Aorta (tissue), 5 donors: ENCODE measurements around the gene PRRX2. TPM values are rescaled to one million over a fixed set of nuclear protein-coding genes. Genes with fewer than 3 reads are reported as not detected.
"Not testable (repeated sequence)": the region's sequence is repeated elsewhere in the genome, so short reads cannot be mapped to it uniquely, and the experiment has no call there.

Experiments used
- ATAC-seq: fragments of 200-7000 bp; cut with Tn5 transposase; one replicate; pipeline ENCODE4 v1.9.1; 2022; ENCODE audit warnings: moderate library complexity; ENCODE audit not compliant: low FRiP score
- DNase-seq, 2 donors: peaks; one replicate each; pipeline ENCODE4 v3.0.0-alpha.2; 2020
- H3K27ac ChIP-seq, 2 donors: one replicate each; pipeline ENCODE4 v1.5.1; 2013; ENCODE audit warnings: low read length in 2 of 2, mild to moderate bottlenecking in 2 of 2, moderate library complexity in 2 of 2, control low read depth in 1 of 2, inconsistent platforms in 1 of 2, low read depth in 1 of 2
- H3K27me3 ChIP-seq, 2 donors: one replicate each; pipeline ENCODE4 v1.6.1; 2013; ENCODE audit warnings: control low read depth in 1 of 2, low read length in 1 of 2, mild to moderate bottlenecking in 1 of 2, moderate library complexity in 1 of 2; ENCODE audit not compliant: insufficient read depth in 2 of 2, control insufficient read depth in 1 of 2
- H3K36me3 ChIP-seq, 2 donors: one replicate each; pipeline ENCODE4 v1.6.1; 2013; ENCODE audit warnings: control low read depth in 1 of 2, low read length in 1 of 2, mild to moderate bottlenecking in 1 of 2; ENCODE audit not compliant: insufficient read depth in 2 of 2, control insufficient read depth in 1 of 2
- H3K4me1 ChIP-seq, 2 donors: one replicate each; pipeline ENCODE4 v1.6.1; 2013; ENCODE audit warnings: low read length in 2 of 2, control low read depth in 1 of 2, mild to moderate bottlenecking in 1 of 2, moderate library complexity in 1 of 2; ENCODE audit not compliant: insufficient read depth in 2 of 2, control insufficient read depth in 1 of 2
- H3K4me3 ChIP-seq, 2 donors: one replicate each; pipeline ENCODE4 v1.5.1; 2013; ENCODE audit warnings: low read length in 2 of 2, control low read depth in 1 of 2, mild to moderate bottlenecking in 1 of 2
- H3K9me3 ChIP-seq: one replicate; pipeline ENCODE4 v1.6.1; 2013; ENCODE audit warnings: mild to moderate bottlenecking, low read length; ENCODE audit not compliant: control insufficient read depth
- WGBS, 2 donors: extraction: QIAGEN DNeasy Blood & Tissue Kit; methylation state at CpG; one replicate each; pipeline ENCODE4 v1.1.7; 2013; 5-methylcytosine and 5-hydroxymethylcytosine counted together
- intact Hi-C, 2 donors: fragments of 100-400 bp; cut with DNase I; formaldehyde crosslinking; loops; one replicate each; pipeline versions ENCODE4 v1.14.2 to v1.15.0; 2022
- polyA plus RNA-seq, 2 donors: library from polyadenylated mRNA; stranded (reverse); fragments of 200-250 nt; gene quantifications; one replicate each; pipeline ENCODE4 v1.2.3, GENCODE V29; 2013
- total RNA-seq, 2 donors: library from RNA; stranded (reverse); fragmentation: NEBNext Ultra II Directional; extraction: Animal tissue kit (Norgen Biotek cat#: 25700); gene quantifications; one replicate each; pipeline ENCODE4 v1.2.1, GENCODE V29; 2021
- donor health status: healthy with polysubstance abuse.
- donor health status: Bipolar disorder and iron deficiency.
- donor health status: DM: no; HTN: no; CAD: no.
- donor health status: DM: no; HTN: no; CAD: no.
- donor health status: DM: yes; HTN: yes; CAD: no.

PRRX2 gene
- total and polyA plus RNA-seq, 4 donors, result 27.7 to 68.8 (median 52.2) TPM

DNA sequence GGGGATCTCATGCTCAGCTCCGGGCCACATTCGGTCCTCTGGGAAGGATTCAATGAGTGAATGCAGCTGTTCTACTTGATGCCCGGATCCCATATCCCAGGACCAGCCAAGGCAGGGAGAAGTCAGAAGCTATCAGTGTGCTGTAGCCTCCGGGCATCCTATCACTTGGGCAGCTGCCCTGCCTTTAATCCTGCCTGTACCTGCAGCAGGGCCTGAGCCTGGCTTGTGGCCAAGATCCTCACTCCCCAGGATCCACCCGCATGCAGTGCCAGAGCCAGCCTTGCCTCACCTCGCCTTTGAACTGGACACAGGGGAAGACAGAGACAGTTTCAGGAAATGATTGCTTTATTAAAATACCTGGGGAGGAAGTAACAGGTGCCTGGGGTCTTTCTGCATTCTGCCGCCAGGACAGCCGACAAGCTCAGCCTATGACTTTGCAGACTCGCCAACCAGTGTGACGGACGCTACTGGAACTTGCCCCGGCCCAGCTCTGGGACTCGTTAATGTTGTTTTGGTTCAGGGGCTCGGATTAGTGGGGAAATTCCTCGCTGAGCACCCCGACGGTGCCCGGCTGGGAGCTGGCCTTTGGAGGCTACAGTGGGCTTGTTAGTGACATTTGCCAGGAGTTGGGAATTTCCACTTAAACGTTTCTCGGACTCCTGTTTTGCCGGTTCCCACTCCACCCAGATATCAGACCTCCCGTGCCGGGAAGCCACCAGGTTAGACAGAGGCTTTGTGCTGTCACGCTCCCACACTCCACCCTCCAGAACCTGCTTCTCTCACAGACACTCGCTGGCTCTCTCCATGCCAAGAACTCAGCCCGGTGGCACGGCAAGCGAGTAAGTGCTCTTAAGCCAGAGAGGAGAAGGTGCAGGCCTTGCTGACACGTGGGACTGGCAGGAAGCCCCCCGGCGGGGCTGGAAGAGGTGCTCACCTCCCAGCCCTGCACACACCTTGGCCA lies 86.7 kb downstream of the PRRX2 start:
- Histone ChIP-seq H3K27me3 (no peaks in the 10 kb centered on the region), H3K36me3 (no peaks in the 10 kb centered on the region), H3K4me1 (no peaks in the 10 kb centered on the region), H3K27ac (no peak overlapping the region), H3K9me3 (no peaks in the 10 kb centered on the region), H3K4me3 (no peak overlapping the region)
- ATAC-seq (peak; percentile 48), DNase-seq (no peak)
- 45 to 48% methylated on average over 31 of the region's 31 CpGs for WGBS, 2 donors
- intact Hi-C loops, result no loop called here

- 15 to 17% methylated on average over 23 of the region's 23 CpGs for WGBS, 2 donors
- DNase-seq, result peak; percentile 83 to 91
- H3K4me3 ChIP-seq, result no peak within 1 kb of the TSS
- intact Hi-C loops, result no loop called here
- no peak within 1 kb of the TSS for H3K27ac ChIP-seq
- no peaks in the 10 kb centered on the region for H3K4me1 ChIP-seq
- ATAC-seq, result peak; percentile 86
- no peaks in the 10 kb centered on the region for H3K36me3 ChIP-seq
- no peaks in the 10 kb centered on the region for H3K27me3 ChIP-seq
- H3K9me3 ChIP-seq, result no peaks in the 10 kb centered on the region
Observed at GRCh38 chr9:129752900-129753729, 87.7 kb downstream of the PRRX2 start, which contains the start of gene PTGES. PTGES (minus strand) TSS chr9:129753042; CDS start chr9:129753012, 30 bp downstream.

- 86 to 90% methylated on average over 5 of the region's 5 CpGs for WGBS, 2 donors
- Histone ChIP-seq H3K9me3 (no peaks in the 10 kb centered on the region), H3K27ac (no peak overlapping the region), H3K4me1 (no peaks in the 10 kb centered on the region), H3K36me3 (no peaks in the 10 kb centered on the region), H3K4me3 (no peak overlapping the region), H3K27me3 (no peaks in the 10 kb centered on the region)
- intact Hi-C loops, result no loop called here
- ATAC-seq (no peak), DNase-seq (no peak)
Observed at GRCh38 chr9:129755151-129755550, 89.7 kb downstream of the PRRX2 start.

GRCh38 chr9:129756191-129756590 lies 90.7 kb downstream of the PRRX2 start:
- Histone ChIP-seq H3K4me1 (no peaks in the 10 kb centered on the region), H3K4me3 (no peak overlapping the region), H3K9me3 (no peaks in the 10 kb centered on the region), H3K36me3 (no peaks in the 10 kb centered on the region), H3K27me3 (no peaks in the 10 kb centered on the region), H3K27ac (no peak overlapping the region)
- 94 to 96% methylated on average over 6 of the region's 6 CpGs for WGBS, 2 donors
- DNase-seq (no peak), ATAC-seq (no peak)
- intact Hi-C loops, result no loop called here

DNA sequence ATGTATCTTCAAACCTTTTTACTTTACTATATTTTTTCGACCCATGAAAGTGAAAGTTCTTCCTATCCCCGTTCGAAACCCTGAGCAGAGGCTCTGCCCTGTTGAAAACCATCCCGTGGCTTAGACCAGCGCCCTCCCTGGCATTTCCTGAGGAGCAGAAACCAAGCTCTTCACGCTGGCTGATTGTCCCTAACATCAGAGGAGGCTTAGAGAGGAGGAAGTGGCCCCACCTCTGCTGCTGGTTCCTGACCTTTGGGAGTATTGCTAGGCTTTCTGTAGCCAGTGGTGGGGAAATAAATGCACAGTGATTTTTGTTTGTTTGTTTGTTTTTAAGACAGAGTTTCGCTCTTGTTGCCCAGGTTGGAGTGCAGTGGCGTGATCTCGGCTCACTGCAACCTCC lies 91.6 kb downstream of the PRRX2 start:
- no peaks in the 10 kb centered on the region for H3K4me1 ChIP-seq
- H3K27me3 ChIP-seq, result no peaks in the 10 kb centered on the region
- 87% methylated on average over 9 of the region's 9 CpGs for WGBS, 2 donors
- intact Hi-C loops, result no loop called here
- no peaks in the 10 kb centered on the region for H3K9me3 ChIP-seq
- DNase-seq, result no peak
- H3K27ac ChIP-seq, result no peak overlapping the region
- ATAC-seq, result no peak
- H3K36me3 ChIP-seq, result no peaks in the 10 kb centered on the region
- no peak overlapping the region for H3K4me3 ChIP-seq

DNA sequence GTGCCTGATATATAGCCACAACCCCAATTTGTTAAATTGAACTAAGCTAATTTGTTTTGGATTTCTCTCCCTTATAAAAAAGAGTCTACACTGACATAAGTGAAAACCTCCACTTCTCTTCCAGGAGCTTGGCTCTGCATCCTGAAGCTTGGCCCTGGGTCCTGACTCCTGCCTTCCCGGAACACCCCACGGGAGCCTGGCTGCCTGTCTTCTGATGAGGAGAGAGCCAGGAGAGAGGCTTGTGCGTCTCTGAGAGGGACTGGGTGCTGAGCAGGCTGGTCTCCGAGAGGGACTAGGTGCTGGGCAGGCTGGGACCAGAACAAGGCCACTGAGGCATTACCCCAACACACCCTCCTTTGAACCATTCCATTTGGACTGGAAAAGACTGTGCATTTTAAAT lies 93.9 kb downstream of the PRRX2 start:
- H3K36me3 ChIP-seq, result no peaks in the 10 kb centered on the region
- DNase-seq, result no peak
- H3K27ac ChIP-seq, result no peak overlapping the region
- no peak overlapping the region for H3K4me3 ChIP-seq
- ATAC-seq, result no peak
- WGBS, 2 donors, result 67 to 77% methylated on average over 4 of the region's 4 CpGs
- no peaks in the 10 kb centered on the region for H3K9me3 ChIP-seq
- no peaks in the 10 kb centered on the region for H3K27me3 ChIP-seq
- intact Hi-C loops, result no loop called here
- no peaks in the 10 kb centered on the region for H3K4me1 ChIP-seq

DNA sequence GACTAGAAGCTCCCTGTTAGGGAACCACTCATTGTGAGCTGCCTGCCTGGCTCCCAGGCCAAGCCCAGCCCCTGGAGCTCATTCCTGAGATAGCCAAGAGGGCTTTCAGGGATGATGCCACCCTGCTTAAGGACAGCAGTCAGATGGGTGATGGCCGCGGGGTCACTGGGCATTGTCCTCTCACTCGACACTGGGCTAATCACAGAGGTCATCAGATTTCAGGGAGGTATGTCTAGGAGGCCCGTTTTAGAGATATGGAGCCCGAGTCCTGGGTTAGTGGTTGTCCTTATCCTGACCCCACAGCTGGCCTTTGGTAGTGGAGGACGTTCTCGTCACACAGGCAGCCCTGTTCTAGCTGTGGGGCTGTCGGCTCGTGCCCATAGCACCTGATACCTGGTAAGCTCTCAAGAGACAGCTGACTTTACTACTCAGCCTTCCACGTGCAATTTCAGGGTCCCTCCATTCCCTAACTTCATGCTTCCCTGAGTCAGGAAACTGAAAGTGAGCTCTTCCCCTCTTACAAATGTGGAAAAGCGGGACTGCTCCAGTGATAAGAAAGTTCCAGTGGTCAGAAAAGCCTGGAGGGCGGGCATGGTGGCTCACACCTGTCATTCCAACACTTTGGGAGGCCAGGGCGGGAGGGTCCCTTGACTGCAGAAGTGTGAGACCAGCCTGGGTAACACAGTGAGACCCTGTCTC lies 94.5 kb downstream of the PRRX2 start:
- H3K27me3 ChIP-seq, result no peaks in the 10 kb centered on the region
- 84 to 87% methylated on average over 13 of the region's 13 CpGs for WGBS, 2 donors
- H3K4me1 ChIP-seq, result no peaks in the 10 kb centered on the region
- H3K9me3 ChIP-seq, result no peaks in the 10 kb centered on the region
- H3K27ac ChIP-seq, result no peak overlapping the region
- intact Hi-C loops, result no loop called here
- no peaks in the 10 kb centered on the region for H3K36me3 ChIP-seq
- DNase-seq (no peak), ATAC-seq (no peak)
- H3K4me3 ChIP-seq, result no peak overlapping the region

DNA sequence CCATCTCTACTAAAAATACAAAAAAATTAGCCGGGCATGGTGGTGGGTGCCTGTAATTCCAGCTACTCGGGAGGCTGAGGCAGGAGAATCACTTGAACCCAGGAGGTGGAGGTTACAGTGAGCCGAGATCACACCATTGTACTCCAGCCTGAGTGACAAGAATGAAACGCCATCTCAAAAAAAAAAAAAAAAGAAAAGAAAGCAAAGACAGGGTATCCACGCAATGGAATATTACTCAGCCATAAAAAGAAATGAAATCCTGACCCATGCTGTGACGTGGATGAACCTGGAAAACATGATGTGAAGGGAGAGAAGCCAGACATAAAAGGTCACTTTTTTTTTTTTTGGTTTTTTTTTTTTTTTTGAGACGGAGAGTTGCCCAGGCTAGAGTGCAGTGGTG lies 95.3 kb downstream of the PRRX2 start:
- 88 to 91% methylated on average over 7 of the region's 7 CpGs for WGBS, 2 donors
- H3K27ac ChIP-seq, H3K36me3 ChIP-seq, H3K9me3 ChIP-seq, H3K4me1 ChIP-seq, H3K27me3 ChIP-seq, ATAC-seq, DNase-seq, H3K4me3 ChIP-seq, intact Hi-C loops: not testable (repeated sequence)
